Adipose tissue (tissue), 3 donors: ENCODE results near the gene BMP7. TPM values are rescaled to one million over a fixed set of nuclear protein-coding genes. Genes with fewer than 3 reads are reported as not detected.
"Not testable (repeated sequence)": the region's sequence is repeated elsewhere in the genome, so short reads cannot be mapped to it uniquely, and the experiment has no call there.

Experiments used
- H3K27ac ChIP-seq: one replicate; pipeline ENCODE4 v1.5.1; 2013; ENCODE audit warnings: low read depth, low read length
- WGBS, 3 donors: extraction: QIAGEN DNeasy Blood & Tissue Kit; methylation state at CpG; one replicate each; pipeline ENCODE4 v1.1.7; 2013; 5-methylcytosine and 5-hydroxymethylcytosine counted together
- polyA plus RNA-seq, 3 donors: library from polyadenylated mRNA; stranded (reverse); fragments of 200-250 nt; gene quantifications; one replicate each; pipeline ENCODE4 v1.2.3, GENCODE V29; 2013
- donor health status: healthy with polysubstance abuse.
- donor health status: Bipolar disorder and iron deficiency.
- donor health status: healthy.

Gene BMP7
- polyA plus RNA-seq, 3 donors: 0.41 to 1.1 (median 0.43) TPM

DNA sequence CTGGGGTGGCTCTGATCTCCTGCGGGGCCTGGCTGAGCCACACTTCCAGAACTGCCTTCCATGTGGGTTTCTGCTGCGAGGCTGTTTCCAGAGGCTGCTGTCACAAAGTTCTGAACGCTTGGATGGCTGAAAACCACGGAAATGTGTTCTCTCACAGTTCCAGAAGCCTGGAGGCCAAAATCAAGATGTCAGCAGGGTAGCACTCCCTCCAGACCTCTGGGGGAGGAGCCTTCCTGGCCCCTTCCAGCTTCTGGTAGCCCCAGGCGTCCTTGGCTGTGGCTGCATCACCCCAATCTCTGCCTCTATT lies 23.7 kb upstream of the BMP7 start:
- H3K27ac ChIP-seq: no peak overlapping the region
- WGBS, 3 donors: 55 to 75% (median 62%) methylated on average over 5 of the region's 5 CpGs

GRCh38 chr20:57289391-57290177 lies 23.1 kb upstream of the BMP7 start:
- no peak overlapping the region for H3K27ac ChIP-seq
- 49 to 65% (median 50%) methylated on average over 8 of the region's 8 CpGs for WGBS, 3 donors

DNA sequence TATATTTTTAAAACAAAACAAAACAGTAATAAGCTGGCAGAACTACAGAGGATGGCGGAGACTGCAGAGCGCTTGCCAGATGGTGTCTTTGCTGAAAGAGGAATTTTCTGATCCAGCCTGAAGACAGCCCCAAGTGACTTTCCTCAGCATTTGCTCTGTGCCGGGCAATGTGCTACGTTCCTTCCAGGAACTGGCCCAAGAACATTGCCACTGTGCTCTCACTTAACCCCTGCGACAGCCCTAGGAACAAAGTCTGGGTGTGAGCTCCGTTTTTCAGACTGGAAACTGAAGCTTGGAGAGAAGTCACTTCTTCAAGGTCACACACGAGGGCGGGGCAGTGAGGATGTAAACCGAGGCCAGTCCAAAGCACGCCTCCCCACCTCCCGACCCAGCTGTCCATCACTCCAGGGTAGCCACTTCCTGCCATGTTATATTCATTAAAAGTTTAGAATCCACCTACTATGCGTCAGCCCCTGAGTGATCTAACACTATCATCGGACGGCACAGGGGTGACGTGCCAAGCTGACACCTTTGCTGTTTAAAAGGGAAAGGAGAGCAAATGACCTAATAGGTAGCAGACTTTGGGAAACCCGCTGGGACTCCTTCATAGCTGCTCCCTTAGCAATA lies 22.3 kb upstream of the BMP7 start:
- no peak overlapping the region for H3K27ac ChIP-seq

DNA sequence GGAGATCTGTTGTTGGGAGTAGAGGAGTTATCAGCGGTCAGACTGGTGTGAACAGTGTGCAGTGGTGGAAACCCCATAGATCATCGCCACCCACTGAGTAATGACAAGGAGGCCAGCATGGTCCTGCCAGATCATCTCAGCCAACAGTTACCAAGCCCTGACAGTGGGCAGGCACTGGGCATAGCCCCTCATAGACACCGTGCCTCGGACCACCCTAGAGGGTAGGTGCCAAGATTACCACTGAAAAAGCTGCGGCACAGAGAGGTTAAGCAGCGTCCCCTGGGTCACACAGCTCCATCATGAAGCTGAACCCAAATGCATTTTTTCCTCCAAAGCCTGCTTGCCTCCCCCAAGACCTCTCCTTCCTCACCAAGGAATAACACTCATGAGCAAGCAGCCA lies 21.5 kb upstream of the BMP7 start:
- H3K27ac ChIP-seq: no peak overlapping the region
- WGBS, 3 donors: 50 to 62% (median 58%) methylated on average over 6 of the region's 6 CpGs

More for the DNA sequence above, 22.3 kb upstream of the BMP7 start:
- 31 to 36% (median 34%) methylated on average over 16 of the region's 16 CpGs for WGBS, 3 donors

DNA sequence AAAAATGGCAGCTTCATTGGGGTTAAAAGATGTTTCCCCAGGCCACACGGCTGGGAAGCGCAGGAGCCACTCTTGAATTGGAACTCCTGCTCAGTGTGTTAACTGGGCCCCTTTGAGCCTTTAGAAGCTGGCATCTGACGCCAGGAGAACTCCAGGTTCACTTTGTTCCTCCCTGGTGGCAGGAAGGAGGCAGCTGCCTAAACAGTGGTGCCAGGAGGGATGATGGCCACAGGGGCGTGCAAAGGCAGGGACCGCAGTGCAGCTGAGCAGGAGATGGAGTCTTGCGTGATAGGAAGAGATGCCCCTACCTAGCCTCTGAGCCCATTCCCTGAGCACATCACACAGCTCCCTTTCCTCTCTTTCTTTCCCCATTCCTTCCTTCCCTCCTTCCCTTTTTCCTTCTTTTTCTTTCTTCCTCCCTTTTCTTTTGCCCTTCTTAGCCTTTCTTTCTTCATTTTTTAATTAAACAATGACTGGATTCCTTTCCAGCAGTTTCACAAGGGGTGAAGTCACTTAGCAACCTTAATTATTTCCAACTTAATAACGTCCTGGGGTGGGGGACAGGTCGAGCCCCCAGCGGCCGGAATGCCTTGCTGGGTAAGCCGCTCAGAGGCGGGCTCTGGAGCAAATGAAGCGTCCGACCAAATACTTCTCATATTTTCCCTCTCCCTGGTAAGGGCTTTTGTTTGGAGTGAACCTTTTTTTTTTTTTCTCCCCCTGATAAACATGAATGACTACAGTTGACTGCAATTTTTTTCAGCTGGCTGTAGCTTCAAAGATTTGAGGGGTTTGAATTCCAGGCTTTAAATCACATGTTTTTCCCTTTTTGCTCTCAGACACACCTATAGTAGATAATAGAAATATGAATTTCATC lies 20.8 kb upstream of the BMP7 start:
- no peak overlapping the region for H3K27ac ChIP-seq
- 35 to 49% (median 48%) methylated on average over 14 of the region's 14 CpGs for whole genome bisulfite sequencing, 3 donors

DNA sequence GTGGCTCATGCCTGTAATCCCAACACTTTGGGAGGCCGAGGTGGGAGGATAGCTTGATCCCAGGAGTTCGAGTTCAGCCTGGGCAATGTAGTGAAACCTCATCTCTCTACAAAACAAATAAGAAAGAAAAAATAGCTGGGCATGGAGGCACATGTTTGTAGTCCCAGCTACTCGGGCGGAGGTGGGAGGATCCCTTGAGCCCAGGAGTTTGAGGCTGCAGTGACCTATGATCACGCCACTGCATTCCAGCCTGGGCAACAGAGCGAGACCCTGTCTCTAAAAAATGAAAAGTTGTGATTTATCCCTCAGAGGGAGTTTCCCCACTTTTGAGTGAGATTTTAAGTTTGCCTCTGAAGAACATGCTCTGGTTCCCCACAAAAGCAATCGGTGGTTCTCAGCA lies 17.4 kb upstream of the BMP7 start:
- WGBS, 3 donors: 77 to 81% (median 80%) methylated on average over 7 of the region's 7 CpGs

GRCh38 chr20:57282670-57283361 lies 16.4 kb upstream of the BMP7 start:
- 27 to 48% (median 33%) methylated on average over 18 of the region's 18 CpGs for WGBS, 3 donors
- no peak overlapping the region for H3K27ac ChIP-seq

More for the DNA sequence above, 17.4 kb upstream of the BMP7 start:
- no peak overlapping the region for H3K27ac ChIP-seq

DNA sequence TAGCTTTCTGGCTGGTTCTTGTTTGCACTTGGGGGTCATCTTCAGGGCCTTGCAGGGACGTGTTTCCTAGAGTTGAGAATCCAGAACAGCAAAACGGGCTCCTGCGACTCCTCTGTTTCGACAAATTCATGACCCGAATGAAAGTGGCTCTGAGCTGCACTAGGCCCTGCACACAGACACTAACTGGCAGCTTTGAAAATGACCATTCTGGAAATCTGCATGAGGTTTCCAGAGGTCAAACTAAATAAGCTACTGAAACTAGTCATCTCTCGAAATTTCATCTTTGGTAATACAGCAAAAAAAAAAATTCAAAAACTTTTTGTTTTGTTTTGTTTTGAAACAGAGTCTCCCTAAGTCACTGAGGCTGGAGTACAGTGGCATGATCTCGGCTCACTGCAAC lies 15.5 kb upstream of the BMP7 start:
- 81 to 83% (median 82%) methylated on average over 7 of the region's 7 CpGs for whole genome bisulfite sequencing, 3 donors
- H3K27ac ChIP-seq: no peak overlapping the region

DNA sequence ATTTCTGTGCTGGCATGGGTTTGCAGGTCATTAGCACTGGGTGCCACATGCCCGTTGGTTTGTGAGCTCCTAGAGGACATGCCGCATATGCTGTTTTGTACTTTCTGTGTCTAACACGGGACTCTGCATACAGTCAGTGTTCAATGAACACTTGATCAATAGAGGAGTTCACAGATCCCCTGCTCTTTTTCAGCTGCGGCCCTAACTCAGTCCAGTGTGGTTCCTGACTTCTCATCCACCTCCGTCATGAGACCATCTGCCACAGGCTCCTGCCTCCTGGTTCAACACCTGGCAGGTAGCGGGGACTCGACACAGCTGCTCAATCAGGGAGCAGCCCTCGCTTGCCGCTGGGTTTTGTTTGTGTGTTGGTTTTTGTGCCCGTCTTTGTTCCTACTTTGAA lies 13.8 kb upstream of the BMP7 start:
- H3K27ac ChIP-seq: no peak overlapping the region
- 84 to 89% (median 88%) methylated on average over 10 of the region's 10 CpGs for WGBS, 3 donors

DNA sequence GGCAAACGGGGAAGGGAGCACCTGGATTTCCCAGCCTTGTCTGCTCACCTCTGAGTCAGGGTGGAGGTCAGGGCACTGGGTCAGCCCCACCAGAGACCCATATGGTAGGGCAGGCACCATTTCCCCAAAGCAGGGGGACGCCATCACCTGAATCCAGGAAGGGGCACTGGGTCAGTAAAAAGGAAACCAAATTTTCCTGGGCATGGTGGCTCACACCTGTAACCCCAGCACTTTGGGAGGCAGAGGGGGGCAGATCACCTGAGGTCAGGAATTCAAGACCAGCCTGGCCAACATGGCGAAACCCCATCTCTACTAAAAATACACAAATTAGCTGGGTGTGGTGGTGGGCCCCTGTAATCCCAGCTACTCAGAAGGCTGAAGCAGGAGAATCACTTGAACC lies 13.1 kb upstream of the BMP7 start:
- WGBS, 3 donors: 81 to 89% (median 84%) methylated on average over 3 of the region's 3 CpGs
- H3K27ac ChIP-seq: not testable (repeated sequence)

- WGBS, 3 donors: 57 to 59% (median 58%) methylated on average over 9 of the region's 9 CpGs
- no peak overlapping the region for H3K27ac ChIP-seq
These were observed 12.0 kb upstream of the BMP7 start for GRCh38 chr20:57278457-57278856.

DNA sequence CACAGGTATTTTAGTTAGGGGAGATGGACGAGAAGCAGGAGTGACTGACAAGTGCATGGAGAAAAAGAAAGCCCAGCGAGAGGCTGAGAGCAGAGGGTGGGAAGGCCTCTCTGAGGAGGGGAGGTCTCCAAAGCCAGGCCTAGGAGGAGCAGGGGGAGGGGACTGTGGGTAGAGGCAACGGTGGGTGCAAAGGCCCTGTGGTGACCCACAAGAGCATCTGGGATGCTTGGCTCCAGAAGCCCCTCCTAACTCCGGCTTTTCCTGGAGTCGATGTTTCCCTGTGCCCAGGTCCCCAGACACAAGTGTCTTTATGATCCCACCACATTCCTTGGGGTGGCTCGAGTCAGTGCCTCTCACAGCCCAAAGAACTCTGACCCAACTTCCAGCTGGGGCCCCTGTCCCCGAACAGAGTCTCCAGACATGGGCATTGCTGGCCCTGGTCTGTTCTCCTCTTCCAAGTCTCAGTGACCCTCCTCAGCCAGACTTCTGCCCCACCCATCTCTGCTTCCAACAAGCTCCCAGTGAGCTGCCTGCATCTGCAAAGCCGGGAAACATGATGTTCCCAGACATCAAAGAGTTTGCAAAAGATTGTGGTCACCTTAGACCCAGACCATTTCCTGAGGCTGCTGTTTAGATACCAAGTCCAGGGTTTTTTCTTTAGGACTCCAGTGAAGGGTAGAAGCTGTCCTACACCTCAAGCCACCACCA lies 11.1 kb upstream of the BMP7 start:
- H3K27ac ChIP-seq: no peak overlapping the region
- 76 to 82% (median 82%) methylated on average over 8 of the region's 8 CpGs for WGBS, 3 donors

DNA sequence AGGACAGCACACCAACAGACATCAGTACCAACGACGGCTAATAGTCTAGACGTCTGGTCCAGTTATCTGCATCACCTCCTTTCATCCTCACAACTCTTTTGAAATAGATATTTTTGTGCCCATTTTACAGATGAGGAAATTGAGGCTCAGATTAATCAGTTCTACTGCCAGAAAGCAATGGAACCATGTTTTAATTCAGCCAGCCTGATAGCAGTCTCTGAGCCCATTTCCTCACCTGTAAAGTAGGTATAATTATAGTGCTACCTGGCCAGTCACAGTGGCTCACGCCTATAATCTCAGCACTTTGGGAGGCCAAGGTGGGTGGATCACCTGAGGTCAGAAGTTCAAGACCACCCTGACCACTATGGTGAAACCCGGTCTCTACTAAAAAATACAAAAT lies 9.8 kb upstream of the BMP7 start:
- WGBS, 3 donors: 79 to 87% (median 83%) methylated on average over 5 of the region's 5 CpGs
- no peak overlapping the region for H3K27ac ChIP-seq

GRCh38 chr20:57275813-57276212 lies 9.4 kb upstream of the BMP7 start:
- H3K27ac ChIP-seq: no peak overlapping the region
- WGBS, 3 donors: 74 to 79% (median 75%) methylated on average over 5 of the region's 5 CpGs

- WGBS, 3 donors: 79 to 88% (median 87%) methylated on average over 3 of the region's 3 CpGs
- H3K27ac ChIP-seq: no peak overlapping the region
These were observed 8.9 kb upstream of the BMP7 start for GRCh38 chr20:57275334-57275733.

DNA sequence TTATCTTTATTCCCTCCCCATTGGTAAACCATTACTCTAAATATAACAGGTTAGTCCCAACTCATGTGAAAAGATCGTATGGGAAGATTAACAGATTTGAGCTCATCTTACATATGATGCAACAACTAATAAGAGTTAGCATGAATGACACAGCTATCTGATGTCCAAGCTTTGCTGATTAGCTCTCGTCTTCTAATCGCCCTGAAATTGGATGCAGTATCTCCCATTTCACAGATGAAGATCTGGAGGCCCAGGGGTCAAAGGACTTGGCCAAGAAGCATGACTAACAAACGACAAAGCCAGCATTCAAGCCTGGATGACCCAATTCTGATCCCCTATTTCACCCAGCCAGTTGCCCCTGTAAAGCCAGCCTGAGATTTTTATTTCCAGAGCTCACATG lies 8.4 kb upstream of the BMP7 start:
- 77 to 82% (median 78%) methylated on average over 4 of the region's 4 CpGs for WGBS, 3 donors
- H3K27ac ChIP-seq: no peak overlapping the region

GRCh38 chr20:57274299-57274698 lies 7.9 kb upstream of the BMP7 start:
- 85 to 88% (median 85%) methylated on average over 3 of the region's 3 CpGs for WGBS, 3 donors
- H3K27ac ChIP-seq: no peak overlapping the region

- H3K27ac ChIP-seq: no peak overlapping the region
- WGBS, 3 donors: 71 to 78% (median 74%) methylated on average over 4 of the region's 4 CpGs
These were observed 6.6 kb upstream of the BMP7 start for GRCh38 chr20:57272883-57273535.
